HEK293T (cell line): ENCODE data around the gene C4orf54.

ENCODE experiments used
- FOXA1 ChIP-seq: fragments of 450-650 bp; IDR thresholded peaks from 2 replicates; pipeline ENCODE4 v1.6.1; 2016; ENCODE audit warnings: mild to moderate bottlenecking
- SUZ12 ChIP-seq: fragments of 450-650 bp; IDR thresholded peaks from 2 replicates; pipeline ENCODE4 v1.6.1; 2016; ENCODE audit warnings: mild to moderate bottlenecking

- TF ChIP-seq SUZ12 (no peak), FOXA1 (no peak)
Measured at GRCh38 chr4:99625369-99625768, 32.3 kb downstream of the C4orf54 start.
